ENCODE results near the gene PCGF3. TPM values are rescaled to one million over a fixed set of nuclear protein-coding genes. Genes with fewer than 3 reads are reported as not detected.

Gene PCGF3
- total RNA-seq, 4 donors from 2014 or later: 56.5 to 256 (median 97.2) TPM

DNA sequence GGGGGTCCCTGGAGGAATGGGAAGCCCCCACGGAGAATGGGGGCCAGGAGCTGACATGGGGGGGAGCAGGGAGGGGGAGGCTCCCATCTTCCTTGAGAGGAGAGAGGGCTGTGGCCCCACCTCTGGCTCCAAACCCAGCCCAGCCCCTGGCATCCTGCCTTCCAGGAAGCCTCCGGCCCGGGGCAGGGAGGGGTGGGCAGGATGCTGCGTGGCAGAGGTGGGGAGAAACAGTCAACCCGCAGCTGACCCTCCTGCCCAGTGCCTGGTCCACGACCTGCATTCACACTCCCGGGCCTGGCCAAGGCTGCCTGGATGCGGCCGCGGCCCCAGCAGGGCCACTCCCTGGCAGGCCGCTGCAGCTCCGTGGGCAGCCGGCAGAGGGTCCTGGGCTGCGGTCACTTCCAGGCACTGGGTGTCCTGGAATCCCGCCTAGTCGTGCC, 81.2 kb downstream of the PCGF3 start:
- no peak for DNase-seq
- Histone ChIP-seq H3K36me3 (no peaks in the 10 kb centered on the region), H3K9me3 (no peaks in the 10 kb centered on the region), H3K27ac (peak overlapping the region in 2 of 4 donors; percentile 14 to 56), H3K4me3 (peak overlapping the region in 2 of 4 donors; percentile 28 to 32), H3K27me3 (peaks cover 46% of the 10 kb centered on the region), H3K4me1 (peaks cover 14 to 52% (median 42%) of the 10 kb centered on the region in 4 donors)
- in situ Hi-C loops (cut with MboI; ENCODE audit: low pct_ligation_motif_present in 1 of 4, low pct_unique_long_range_greater_than_20kb in 1 of 4, low sequenced_read_pairs in 3 of 4) (no loop called here), intact Hi-C loops (cut with DNase I; ENCODE audit: low total_unique reads) (no loop called here)
- whole genome bisulfite sequencing, 2 donors (ENCODE audit: low coverage in 1 of 2): 27% methylated on average over 5 of the region's 16 CpGs; no CpG with 5 or more reads in 1 of the 2 donors
- TF ChIP-seq, protein P1, sequence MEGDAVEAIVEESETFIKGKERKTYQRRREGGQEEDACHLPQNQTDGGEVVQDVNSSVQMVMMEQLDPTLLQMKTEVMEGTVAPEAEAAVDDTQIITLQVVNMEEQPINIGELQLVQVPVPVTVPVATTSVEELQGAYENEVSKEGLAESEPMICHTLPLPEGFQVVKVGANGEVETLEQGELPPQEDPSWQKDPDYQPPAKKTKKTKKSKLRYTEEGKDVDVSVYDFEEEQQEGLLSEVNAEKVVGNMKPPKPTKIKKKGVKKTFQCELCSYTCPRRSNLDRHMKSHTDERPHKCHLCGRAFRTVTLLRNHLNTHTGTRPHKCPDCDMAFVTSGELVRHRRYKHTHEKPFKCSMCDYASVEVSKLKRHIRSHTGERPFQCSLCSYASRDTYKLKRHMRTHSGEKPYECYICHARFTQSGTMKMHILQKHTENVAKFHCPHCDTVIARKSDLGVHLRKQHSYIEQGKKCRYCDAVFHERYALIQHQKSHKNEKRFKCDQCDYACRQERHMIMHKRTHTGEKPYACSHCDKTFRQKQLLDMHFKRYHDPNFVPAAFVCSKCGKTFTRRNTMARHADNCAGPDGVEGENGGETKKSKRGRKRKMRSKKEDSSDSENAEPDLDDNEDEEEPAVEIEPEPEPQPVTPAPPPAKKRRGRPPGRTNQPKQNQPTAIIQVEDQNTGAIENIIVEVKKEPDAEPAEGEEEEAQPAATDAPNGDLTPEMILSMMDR (IDR thresholded peaks at IDR 0.05): peak in 3 of 5 experiments; percentile 17 to 39 (median 22)
- no peak for TF ChIP-seq POLR2A (IDR thresholded peaks at IDR 0.05)

DNA sequence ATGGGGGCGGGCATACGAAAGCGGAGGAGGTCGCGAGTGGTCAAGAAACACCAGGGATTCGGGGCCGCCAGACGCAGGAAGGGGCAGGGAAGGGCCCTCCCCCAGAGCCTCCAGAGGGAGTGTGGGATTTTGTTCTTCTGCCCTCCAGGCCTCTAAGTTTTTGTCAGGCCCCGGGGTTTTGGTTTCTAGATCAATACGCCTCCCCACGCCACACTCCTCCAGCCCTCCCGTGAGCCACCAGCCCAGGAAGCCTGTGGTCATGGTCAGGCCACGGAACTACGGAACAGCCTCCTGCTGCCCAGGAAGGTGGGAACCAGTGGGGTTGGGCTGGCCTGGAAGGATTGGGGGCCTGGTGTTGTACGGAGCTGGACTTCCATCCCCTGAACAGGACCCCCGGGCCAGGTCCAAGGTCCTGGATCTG, 81.9 kb downstream of the PCGF3 start:
- intact Hi-C loops (cut with DNase I; ENCODE audit: low total_unique reads) (no loop called here), in situ Hi-C loops (cut with MboI; ENCODE audit: low pct_ligation_motif_present in 1 of 4, low pct_unique_long_range_greater_than_20kb in 1 of 4, low sequenced_read_pairs in 3 of 4) (no loop called here)
- TF ChIP-seq, protein P1 (IDR thresholded peaks at IDR 0.05): no peak
- no peak for TF ChIP-seq POLR2A (IDR thresholded peaks at IDR 0.05)
- TF ChIP-seq EP300 (IDR thresholded peaks at IDR 0.05; ENCODE audit: low read depth): no peak
- no peak for TF ChIP-seq POLR2AphosphoS5 (IDR thresholded peaks at IDR 0.05)
- Histone ChIP-seq H3K4me1 (peaks cover 20 to 54% (median 44%) of the 10 kb centered on the region in 4 donors), H3K36me3 (no peaks in the 10 kb centered on the region), H3K27ac (no peak overlapping the region), H3K27me3 (peaks cover 53% of the 10 kb centered on the region), H3K4me3 (no peak overlapping the region), H3K9me3 (no peaks in the 10 kb centered on the region)
- 59 to 80% methylated on average over 9 to 15 of the region's 16 CpGs for WGBS, 2 donors (ENCODE audit: low coverage in 1 of 2)
- no peak for DNase-seq

DNA sequence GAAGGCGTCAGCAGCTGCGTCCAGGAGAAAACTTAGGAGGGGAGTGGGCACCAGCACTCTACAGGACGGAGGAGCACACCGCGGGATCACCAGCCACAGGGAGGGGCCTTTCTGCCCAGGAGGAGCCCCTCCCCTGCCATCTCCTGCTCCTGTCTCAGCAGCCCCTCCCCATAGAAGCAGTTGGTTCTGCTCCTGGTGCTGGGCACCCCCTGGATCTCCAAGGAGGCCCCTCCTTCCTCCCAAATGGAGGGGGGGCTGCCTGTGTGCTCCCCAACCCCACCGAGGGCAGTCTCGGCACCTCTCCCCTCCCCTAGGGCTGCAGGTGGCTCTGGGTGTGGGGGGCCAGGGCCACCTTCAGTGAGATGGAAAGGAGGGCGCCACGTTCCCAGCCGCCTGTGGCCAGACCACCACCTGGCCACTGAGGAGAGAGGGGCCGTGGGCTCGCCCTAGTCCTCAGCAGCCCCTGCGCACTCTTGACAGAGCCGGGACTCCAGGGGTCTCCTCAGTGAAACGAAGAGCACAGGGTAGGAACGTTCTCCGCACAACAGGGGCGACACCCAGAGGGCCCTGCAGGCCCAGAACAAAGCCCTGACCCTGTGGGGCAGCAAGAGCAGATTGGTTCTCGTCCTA, 82.5 kb downstream of the PCGF3 start:
- no peak for TF ChIP-seq POLR2AphosphoS5 (IDR thresholded peaks at IDR 0.05)
- TF ChIP-seq EP300 (IDR thresholded peaks at IDR 0.05; ENCODE audit: low read depth): no peak
- no peak for TF ChIP-seq POLR2A (IDR thresholded peaks at IDR 0.05)
- TF ChIP-seq, protein P1 (IDR thresholded peaks at IDR 0.05): no peak
- H3K4me1 ChIP-seq: peaks cover 23 to 51% (median 43%) of the 10 kb centered on the region in 4 donors
- in situ Hi-C loops (cut with MboI; ENCODE audit: low pct_ligation_motif_present in 1 of 4, low pct_unique_long_range_greater_than_20kb in 1 of 4, low sequenced_read_pairs in 3 of 4): no loop called here
- intact Hi-C loops (cut with DNase I; ENCODE audit: low total_unique reads): no loop called here
- H3K9me3 ChIP-seq: no peaks in the 10 kb centered on the region
- no peaks in the 10 kb centered on the region for H3K36me3 ChIP-seq
- no peak overlapping the region for H3K4me3 ChIP-seq
- no peak for DNase-seq
- WGBS, 2 donors (ENCODE audit: low coverage in 1 of 2): 82% methylated on average over 19 of the region's 19 CpGs; no CpG with 5 or more reads in 1 of the 2 donors
- H3K27me3 ChIP-seq: peaks cover 59% of the 10 kb centered on the region
- H3K27ac ChIP-seq: no peak overlapping the region

DNA sequence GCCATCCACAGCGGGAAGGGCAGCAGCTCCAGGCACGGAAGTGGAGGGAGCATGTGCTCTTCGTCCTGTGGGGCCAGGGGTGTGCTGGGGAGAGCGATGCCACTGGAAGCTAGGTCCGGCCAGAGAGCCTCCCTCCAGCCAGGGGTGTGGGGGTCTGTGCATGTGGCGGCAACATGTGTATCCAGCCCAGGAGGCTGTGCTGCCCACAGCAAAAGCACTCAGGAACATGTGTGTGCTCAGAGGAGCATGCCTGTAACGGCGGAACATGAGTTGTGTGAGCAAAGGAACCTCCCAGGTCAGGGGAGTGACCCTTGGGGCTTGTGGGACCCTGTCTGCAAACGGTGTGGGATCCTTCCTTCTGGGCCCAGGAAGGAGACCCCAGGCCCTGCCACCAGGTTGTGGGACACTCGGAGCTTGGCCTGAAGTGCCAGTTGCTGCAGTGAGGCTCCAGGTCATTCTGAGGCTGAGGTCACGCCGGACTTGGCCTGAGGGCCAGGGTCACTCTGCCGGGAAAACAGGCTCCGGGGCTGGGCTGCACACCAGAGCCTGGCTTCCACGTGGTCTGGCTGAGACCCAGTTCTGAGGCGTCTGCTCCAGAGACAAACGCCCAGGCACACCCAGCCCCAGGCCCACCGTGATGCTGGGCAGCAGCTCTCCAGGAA, 83.1 kb downstream of the PCGF3 start:
- DNase-seq: no peak
- H3K4me1 ChIP-seq: peaks cover 23 to 51% (median 42%) of the 10 kb centered on the region in 4 donors
- no peak overlapping the region for H3K4me3 ChIP-seq
- no peaks in the 10 kb centered on the region for H3K36me3 ChIP-seq
- WGBS, 2 donors (ENCODE audit: low coverage in 1 of 2): 67% methylated on average over 13 of the region's 18 CpGs; no CpG with 5 or more reads in 1 of the 2 donors
- TF ChIP-seq POLR2A (IDR thresholded peaks at IDR 0.05) (no peak), EP300 (IDR thresholded peaks at IDR 0.05; ENCODE audit: low read depth) (no peak), POLR2AphosphoS5 (IDR thresholded peaks at IDR 0.05) (no peak)
- TF ChIP-seq, protein P1 (IDR thresholded peaks at IDR 0.05): no peak
- H3K9me3 ChIP-seq: no peaks in the 10 kb centered on the region
- H3K27ac ChIP-seq: peak overlapping the region in 1 of 4 donors; percentile 37
- in situ Hi-C loops (cut with MboI; ENCODE audit: low pct_ligation_motif_present in 1 of 4, low pct_unique_long_range_greater_than_20kb in 1 of 4, low sequenced_read_pairs in 3 of 4): no loop called here
- intact Hi-C loops (cut with DNase I; ENCODE audit: low total_unique reads): no loop called here
- H3K27me3 ChIP-seq: peaks cover 65% of the 10 kb centered on the region

Data from transverse colon (tissue), 4 donors.